WTC11 (cell line): ENCODE results near the gene ATP6V0D1. TPM values are rescaled to one million over a fixed set of nuclear protein-coding genes. Genes with fewer than 3 reads are reported as not detected.

Experiments used
- ATAC-seq: fragments of 200-7000 bp; cut with Tn5 transposase; 2 replicates; pipeline ENCODE4 v1.10.0; 2021; ENCODE audit warnings: mild to moderate bottlenecking, moderate library complexity
- CTCF ChIA-PET: fragments of 300-600 bp; sonication (Branson Sonifier 250); formaldehyde crosslinking; loops from one replicate; lab custom pipeline; 2021; ENCODE audit warnings: antibody characterized with exemption; lab: Charles Lee
- POLR2A ChIA-PET: fragments of 350-600 bp; sonication (Branson Sonifier 250); formaldehyde crosslinking; loops from one replicate; lab custom pipeline; 2021; ENCODE audit warnings: antibody characterized with exemption; lab: Charles Lee
- DNase-seq: peaks from one replicate; pipeline ENCODE4 v3.0.0; 2021; ENCODE audit warnings: low spot score
- H3K27ac Mint-ChIP-seq: 2 replicates; pipeline ENCODE4 v1.8.0; 2021; ENCODE audit warnings: mixed read lengths
- H3K27me3 Mint-ChIP-seq: 2 replicates; pipeline ENCODE4 v1.8.0; 2021; ENCODE audit warnings: low read depth, mild to moderate bottlenecking, moderate library complexity, mixed read lengths
- H3K36me3 Mint-ChIP-seq: 2 replicates; pipeline ENCODE4 v1.8.0; 2021; ENCODE audit warnings: mixed read lengths
- H3K4me1 Mint-ChIP-seq: 2 replicates; pipeline ENCODE4 v1.8.0; 2022; ENCODE audit warnings: mixed read lengths
- H3K4me3 Mint-ChIP-seq: 2 replicates; pipeline ENCODE4 v1.8.0; 2021; ENCODE audit warnings: mild to moderate bottlenecking, moderate library complexity, mixed read lengths
- H3K9me3 Mint-ChIP-seq: 2 replicates; pipeline ENCODE4 v1.8.0; 2021; ENCODE audit warnings: mixed read lengths
- ARID4B ChIP-seq: sonication (generic); formaldehyde crosslinking; IDR thresholded peaks from 2 replicates; pipeline ENCODE4 v1.8.0; 2023; ENCODE audit warnings: missing genetic modification reagents, mild to moderate bottlenecking, borderline replicate concordance
- CREB1 ChIP-seq: sonication (generic); formaldehyde crosslinking; IDR thresholded peaks from 2 replicates; pipeline ENCODE4 v1.8.0; 2023; ENCODE audit warnings: mild to moderate bottlenecking, missing genetic modification reagents
- FOXJ3 ChIP-seq: sonication (generic); formaldehyde crosslinking; IDR thresholded peaks from 2 replicates; pipeline ENCODE4 v1.9.0; 2021; ENCODE audit warnings: missing genetic modification reagents, mild to moderate bottlenecking, borderline replicate concordance
- FOXK1 ChIP-seq: sonication (generic); formaldehyde crosslinking; IDR thresholded peaks from 2 replicates; pipeline ENCODE4 v1.8.0; 2022; ENCODE audit warnings: mild to moderate bottlenecking, moderate library complexity, missing genetic modification reagents
- FOXP4 ChIP-seq: sonication (generic); formaldehyde crosslinking; IDR thresholded peaks from 2 replicates; pipeline ENCODE4 v1.8.0; 2022; ENCODE audit warnings: mild to moderate bottlenecking, missing genetic modification reagents
- GRHL2 ChIP-seq: fragments of 250-450 bp; sonication (Bioruptor Pico); IDR thresholded peaks from 2 replicates; pipeline ENCODE4 v1.8.0; 2022; ENCODE audit warnings: mild to moderate bottlenecking, moderate library complexity; ENCODE audit not compliant: insufficient replicate concordance, severe bottlenecking
- MXD4 ChIP-seq: fragments of 250-450 bp; sonication (Bioruptor Pico); IDR thresholded peaks from 2 replicates; pipeline ENCODE4 v1.8.0; 2021; ENCODE audit warnings: mild to moderate bottlenecking, moderate library complexity, borderline replicate concordance
- NFYB ChIP-seq: sonication (generic); formaldehyde crosslinking; conservative IDR thresholded peaks from 2 replicates; pipeline ENCODE4 v1.8.0; 2022; ENCODE audit warnings: low read depth, missing genetic modification reagents
- NR1H2 ChIP-seq: sonication (generic); formaldehyde crosslinking; IDR thresholded peaks from 2 replicates; pipeline ENCODE4 v1.9.0; 2021; ENCODE audit warnings: mild to moderate bottlenecking, moderate library complexity, missing genetic modification reagents
- RORB ChIP-seq: fragments of 250-450 bp; sonication (Bioruptor Pico); IDR thresholded peaks from 2 replicates; pipeline ENCODE4 v1.9.0; 2021; ENCODE audit warnings: mild to moderate bottlenecking
- TCF7 ChIP-seq: sonication (generic); formaldehyde crosslinking; IDR thresholded peaks from 2 replicates; pipeline ENCODE4 v1.8.0; 2022; ENCODE audit warnings: mild to moderate bottlenecking, low read depth, missing genetic modification reagents, moderate library complexity
- TP53 ChIP-seq: sonication (generic); formaldehyde crosslinking; IDR thresholded peaks from 2 replicates; pipeline ENCODE4 v1.8.1; 2023; ENCODE audit warnings: mild to moderate bottlenecking, missing genetic modification reagents
- USF1 ChIP-seq: sonication (generic); formaldehyde crosslinking; IDR thresholded peaks from 2 replicates; pipeline ENCODE4 v1.8.0; 2022; ENCODE audit warnings: mild to moderate bottlenecking, missing genetic modification reagents
- ZBTB43 ChIP-seq: sonication (generic); formaldehyde crosslinking; IDR thresholded peaks from 2 replicates; pipeline ENCODE4 v1.8.1; 2023; ENCODE audit warnings: mild to moderate bottlenecking, missing genetic modification reagents
- ZNF281 ChIP-seq: sonication (generic); formaldehyde crosslinking; IDR thresholded peaks from 2 replicates; pipeline ENCODE4 v1.8.0; 2023; ENCODE audit warnings: mild to moderate bottlenecking, missing genetic modification reagents
- total RNA-seq: library from RNA; stranded (reverse); gene quantifications from 3 replicates; pipeline ENCODE4 v1.2.3, GENCODE V29; 2021

The ATP6V0D1 gene
- total RNA-seq, 1 experiment from 2014 or later, result 44.1 TPM

- Mint-ChIP-seq H3K4me1 (peaks cover 43% of the 10 kb centered on the region), H3K9me3 (no peaks in the 10 kb centered on the region), H3K36me3 (no peaks in the 10 kb centered on the region), H3K27me3 (peaks cover 11% of the 10 kb centered on the region), H3K4me3 (no peak overlapping the region), H3K27ac (no peak overlapping the region; the same call in 1 of the 2 replicates)
- POLR2A ChIA-PET, result no interaction called here
- ATAC-seq (no peak), DNase-seq (no peak)
- CTCF ChIA-PET, result interaction anchor here (1.2 kb wide), 1 partner anchor 10 kb away, joined by 6 read pairs; no protein-coding TSS in a partner anchor
- TF ChIP-seq ZBTB43 (CRISPR knock-in tag), result no peak
- TF ChIP-seq CREB1 (CRISPR knock-in tag), result no peak
- TF ChIP-seq ARID4B, result no peak
- TF ChIP-seq FOXK1 (CRISPR knock-in tag), result no peak
- TF ChIP-seq MXD4 (CRISPR knock-in tag), result no peak
- TF ChIP-seq RORB (CRISPR knock-in tag), result no peak
- no peak for TF ChIP-seq FOXJ3 (CRISPR knock-in tag)
- TF ChIP-seq NFYB, result no peak
- TF ChIP-seq TCF7 (CRISPR knock-in tag), result no peak
- no peak for TF ChIP-seq FOXP4 (CRISPR knock-in tag)
- no peak for TF ChIP-seq TP53 (CRISPR knock-in tag)
- no peak for TF ChIP-seq ZNF281 (CRISPR knock-in tag)
- TF ChIP-seq NR1H2, result no peak
- TF ChIP-seq GRHL2, result no peak
- no peak for TF ChIP-seq USF1 (CRISPR knock-in tag)
These were observed 71.3 kb downstream of the ATP6V0D1 start for GRCh38 chr16:67409631-67410030.
